ENCODE results near the gene ZNFX1.
A peak's percentile ranks its signal among the peaks of the same experiment; 100 is the strongest.
"Not testable (repeated sequence)": the region's sequence is repeated elsewhere in the genome, so short reads cannot be mapped to it uniquely, and the experiment has no call there.

ZNFX1 gene

DNA sequence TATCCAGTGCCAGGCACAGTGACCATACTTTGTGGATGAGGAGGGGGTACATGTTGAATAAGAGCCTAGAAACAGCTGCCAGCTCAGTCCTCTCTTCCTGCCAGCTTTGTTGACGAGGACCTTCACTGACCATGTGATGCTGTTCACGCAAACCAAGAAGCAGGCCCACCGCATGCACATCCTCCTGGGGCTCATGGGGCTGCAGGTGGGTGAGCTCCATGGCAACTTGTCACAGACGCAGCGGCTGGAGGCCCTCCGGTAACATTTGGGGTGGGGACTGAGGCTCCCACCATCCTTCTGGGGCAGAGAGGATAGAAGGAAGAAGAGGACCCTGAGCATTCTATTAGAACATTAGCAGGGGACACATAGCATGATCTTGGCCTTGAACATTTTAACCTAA, 43.0 kb downstream of the ZNFX1 start:
- Mint-ChIP-seq H3K27me3 (ENCODE audit: low read depth) (no peaks in the 10 kb centered on the region), H3K27ac (no peak overlapping the region), H3K4me1 (ENCODE audit: low read depth) (peaks cover 2% of the 10 kb centered on the region), H3K9me3 (no peaks in the 10 kb centered on the region), H3K36me3 (ENCODE audit: low read depth) (peaks cover 56% of the 10 kb centered on the region), H3K4me3 (no peak overlapping the region)
- DNase-seq (ENCODE audit: low spot score), result no peak

DNA sequence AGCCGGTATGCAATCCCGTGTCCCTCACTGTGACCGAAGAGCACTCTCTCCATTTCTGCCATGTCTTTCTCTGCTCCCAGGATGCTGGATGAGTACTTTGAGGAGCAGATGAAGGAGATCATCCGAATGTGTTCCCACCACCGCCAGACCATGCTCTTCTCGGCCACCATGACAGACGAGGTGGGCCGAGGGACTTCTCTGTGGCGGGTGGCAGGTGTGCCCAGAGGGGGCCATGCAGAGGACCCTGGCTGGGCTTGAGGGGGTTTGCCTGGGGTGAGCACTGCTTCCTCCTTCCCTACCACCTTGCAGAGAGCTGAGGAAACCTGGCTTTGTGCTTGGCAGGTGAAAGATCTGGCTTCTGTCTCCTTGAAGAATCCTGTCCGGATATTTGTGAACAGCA, 44.6 kb downstream of the ZNFX1 start:
- Mint-ChIP-seq H3K4me1 (ENCODE audit: low read depth) (peaks cover 2% of the 10 kb centered on the region), H3K4me3 (no peak overlapping the region), H3K9me3 (no peaks in the 10 kb centered on the region), H3K27ac (no peak overlapping the region), H3K27me3 (ENCODE audit: low read depth) (no peaks in the 10 kb centered on the region), H3K36me3 (ENCODE audit: low read depth) (peaks cover 56% of the 10 kb centered on the region)
- DNase-seq (ENCODE audit: low spot score), result no peak

DNA sequence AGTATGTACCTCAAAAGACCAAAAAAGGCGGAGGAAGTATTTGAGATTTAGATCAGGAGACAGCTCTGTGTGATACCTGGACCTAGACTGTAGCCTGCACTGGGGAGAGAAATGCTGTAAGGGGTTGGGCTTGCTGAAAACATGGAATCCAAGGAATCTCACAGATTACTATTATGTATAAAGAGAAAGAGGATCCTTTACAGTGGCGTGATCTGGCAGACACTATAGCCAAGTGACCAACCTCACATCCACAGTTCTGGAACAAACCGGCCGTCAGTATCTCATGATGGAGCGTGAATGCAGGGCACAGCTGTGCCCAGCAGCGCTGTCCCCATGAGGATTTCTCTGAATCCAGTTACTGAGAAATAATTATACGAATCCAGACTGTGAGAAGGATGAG, 46.4 kb downstream of the ZNFX1 start:
- Mint-ChIP-seq H3K9me3 (no peaks in the 10 kb centered on the region), H3K4me3 (no peak overlapping the region), H3K36me3 (ENCODE audit: low read depth) (peaks cover 53% of the 10 kb centered on the region), H3K27ac (no peak overlapping the region), H3K4me1 (ENCODE audit: low read depth) (peaks cover 2% of the 10 kb centered on the region), H3K27me3 (ENCODE audit: low read depth) (no peaks in the 10 kb centered on the region)
- no peak for DNase-seq (ENCODE audit: low spot score)

DNA sequence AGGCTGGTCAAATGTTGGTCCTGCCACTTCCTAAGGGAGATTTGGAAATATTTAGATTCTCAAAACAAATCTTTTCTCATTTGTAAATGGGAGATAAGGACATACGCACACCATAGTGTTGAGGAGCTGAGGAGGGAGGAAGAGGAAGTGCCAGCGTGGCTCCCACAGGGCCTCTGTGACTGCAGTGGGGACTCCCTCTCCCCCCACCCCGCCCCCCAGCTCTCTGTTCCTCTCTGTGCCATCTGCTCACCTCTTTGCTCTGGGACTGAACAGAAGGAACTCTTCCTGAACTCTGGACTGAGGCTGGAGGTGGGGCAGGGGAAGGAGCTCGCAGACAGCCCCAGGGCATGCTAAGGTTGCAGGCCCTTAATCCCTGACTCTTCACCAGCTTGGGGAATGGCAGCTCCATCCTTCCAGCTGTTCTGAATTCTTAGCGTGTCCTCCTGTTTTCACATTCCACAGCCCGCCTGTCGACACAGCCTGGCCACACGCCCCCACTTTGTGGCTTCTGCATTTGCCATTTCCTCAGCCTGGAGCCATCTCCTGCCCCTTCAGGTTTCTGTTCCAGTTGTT, 47.2 kb downstream of the ZNFX1 start:
- H3K4me3 Mint-ChIP-seq, result no peak overlapping the region
- no peak overlapping the region for H3K27ac Mint-ChIP-seq
- DNase-seq (ENCODE audit: low spot score), result no peak
- no peaks in the 10 kb centered on the region for H3K27me3 Mint-ChIP-seq (ENCODE audit: low read depth)
- peaks cover 2% of the 10 kb centered on the region for H3K4me1 Mint-ChIP-seq (ENCODE audit: low read depth)
- H3K36me3 Mint-ChIP-seq (ENCODE audit: low read depth), result peaks cover 56% of the 10 kb centered on the region
- no peaks in the 10 kb centered on the region for H3K9me3 Mint-ChIP-seq

DNA sequence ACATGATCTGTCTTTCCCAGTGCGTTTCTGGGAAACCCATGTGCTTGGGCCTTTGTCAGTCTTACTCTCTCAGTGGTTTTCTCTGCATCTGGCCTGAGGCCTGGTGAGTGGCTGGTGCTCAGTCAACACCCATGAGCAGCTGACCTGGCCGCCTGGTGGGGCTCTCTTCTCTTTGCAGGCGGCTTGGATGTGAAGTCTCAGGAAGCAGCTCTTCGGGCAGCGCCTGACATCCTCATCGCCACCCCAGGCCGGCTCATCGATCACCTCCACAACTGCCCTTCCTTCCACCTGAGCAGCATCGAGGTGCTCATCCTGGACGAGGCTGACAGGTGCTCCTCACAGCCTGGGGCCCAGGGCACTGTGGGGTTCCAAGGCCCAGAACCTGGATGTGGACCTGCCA, 47.8 kb downstream of the ZNFX1 start:
- H3K9me3 Mint-ChIP-seq, result no peaks in the 10 kb centered on the region
- H3K4me1 Mint-ChIP-seq (ENCODE audit: low read depth), result peaks cover 2% of the 10 kb centered on the region
- peaks cover 60% of the 10 kb centered on the region for H3K36me3 Mint-ChIP-seq (ENCODE audit: low read depth)
- no peak overlapping the region for H3K27ac Mint-ChIP-seq
- H3K27me3 Mint-ChIP-seq (ENCODE audit: low read depth), result no peaks in the 10 kb centered on the region
- no peak overlapping the region for H3K4me3 Mint-ChIP-seq
- no peak for DNase-seq (ENCODE audit: low spot score)

DNA sequence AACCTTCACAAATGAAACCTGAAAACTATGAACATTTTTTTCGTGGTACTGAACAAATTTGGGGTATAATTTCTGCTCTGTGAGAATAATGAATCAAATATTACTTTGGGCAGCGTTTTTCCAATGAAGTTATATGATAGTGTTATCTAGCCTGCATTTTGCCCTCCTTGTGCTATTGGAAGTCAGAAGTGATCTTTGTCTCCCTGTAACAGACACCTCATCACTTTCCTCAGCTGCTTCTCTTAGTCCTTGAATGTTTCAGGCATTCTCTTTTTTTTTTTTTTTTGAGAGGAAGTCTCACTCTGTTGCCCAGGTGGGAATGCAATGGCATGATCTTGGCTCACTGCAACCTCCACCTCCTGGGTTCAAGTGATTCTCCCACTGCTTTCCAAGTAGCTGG, 48.5 kb downstream of the ZNFX1 start:
- Mint-ChIP-seq H3K27me3 (ENCODE audit: low read depth) (no peaks in the 10 kb centered on the region), H3K9me3 (no peaks in the 10 kb centered on the region), H3K27ac (no peak overlapping the region), H3K4me3 (no peak overlapping the region), H3K36me3 (ENCODE audit: low read depth) (peaks cover 60% of the 10 kb centered on the region), H3K4me1 (ENCODE audit: low read depth) (peaks cover 2% of the 10 kb centered on the region)
- no peak for DNase-seq (ENCODE audit: low spot score)

DNA sequence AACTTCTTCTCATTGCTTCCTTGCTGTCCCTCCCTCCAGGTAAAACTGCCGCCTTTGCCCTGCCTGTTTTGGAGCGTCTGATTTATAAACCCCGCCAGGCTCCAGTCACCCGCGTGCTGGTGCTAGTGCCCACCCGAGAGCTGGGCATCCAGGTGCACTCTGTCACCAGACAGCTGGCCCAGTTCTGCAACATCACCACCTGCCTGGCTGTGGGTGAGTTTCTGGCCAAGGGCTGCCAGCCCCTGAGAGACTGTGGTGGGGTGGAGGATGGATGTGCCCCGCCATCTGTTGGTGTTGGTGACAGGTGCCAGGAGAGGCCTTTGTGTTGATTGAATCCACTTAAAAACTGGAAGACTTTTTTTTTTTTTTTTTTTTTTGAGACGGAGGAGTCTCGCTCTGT, 49.2 kb downstream of the ZNFX1 start:
- peaks cover 2% of the 10 kb centered on the region for H3K4me1 Mint-ChIP-seq (ENCODE audit: low read depth)
- no peak overlapping the region for H3K4me3 Mint-ChIP-seq
- peaks cover 57% of the 10 kb centered on the region for H3K36me3 Mint-ChIP-seq (ENCODE audit: low read depth)
- H3K9me3 Mint-ChIP-seq, result no peaks in the 10 kb centered on the region
- DNase-seq (ENCODE audit: low spot score), result no peak
- H3K27ac Mint-ChIP-seq, result no peak overlapping the region
- no peaks in the 10 kb centered on the region for H3K27me3 Mint-ChIP-seq (ENCODE audit: low read depth)

DNA sequence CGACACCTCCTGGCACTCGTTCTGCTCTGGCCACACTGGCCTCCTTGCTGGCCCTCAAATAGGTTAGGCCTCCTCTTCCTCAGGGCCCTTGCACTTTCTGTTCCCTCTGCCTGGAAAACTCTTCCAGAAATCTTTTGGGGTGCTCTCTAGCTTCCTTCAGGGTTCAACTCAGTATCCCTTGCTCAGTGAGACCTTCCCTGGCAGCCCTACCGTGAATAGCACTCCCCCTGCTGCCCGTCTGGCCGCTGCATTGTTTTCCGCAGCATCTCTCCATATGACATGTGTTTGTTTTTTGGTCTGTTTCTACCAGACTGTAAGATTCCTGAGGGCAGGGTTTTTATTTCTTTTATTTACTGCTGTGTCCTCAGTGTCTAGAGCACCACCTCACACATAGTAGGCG, 52.0 kb downstream of the ZNFX1 start:
- no peak overlapping the region for H3K4me3 Mint-ChIP-seq
- no peaks in the 10 kb centered on the region for H3K9me3 Mint-ChIP-seq
- H3K27ac Mint-ChIP-seq, result no peak overlapping the region
- peaks cover 3% of the 10 kb centered on the region for H3K4me1 Mint-ChIP-seq (ENCODE audit: low read depth)
- peaks cover 65% of the 10 kb centered on the region for H3K36me3 Mint-ChIP-seq (ENCODE audit: low read depth)
- H3K27me3 Mint-ChIP-seq (ENCODE audit: low read depth), result no peaks in the 10 kb centered on the region
- DNase-seq (ENCODE audit: low spot score), result no peak

DNA sequence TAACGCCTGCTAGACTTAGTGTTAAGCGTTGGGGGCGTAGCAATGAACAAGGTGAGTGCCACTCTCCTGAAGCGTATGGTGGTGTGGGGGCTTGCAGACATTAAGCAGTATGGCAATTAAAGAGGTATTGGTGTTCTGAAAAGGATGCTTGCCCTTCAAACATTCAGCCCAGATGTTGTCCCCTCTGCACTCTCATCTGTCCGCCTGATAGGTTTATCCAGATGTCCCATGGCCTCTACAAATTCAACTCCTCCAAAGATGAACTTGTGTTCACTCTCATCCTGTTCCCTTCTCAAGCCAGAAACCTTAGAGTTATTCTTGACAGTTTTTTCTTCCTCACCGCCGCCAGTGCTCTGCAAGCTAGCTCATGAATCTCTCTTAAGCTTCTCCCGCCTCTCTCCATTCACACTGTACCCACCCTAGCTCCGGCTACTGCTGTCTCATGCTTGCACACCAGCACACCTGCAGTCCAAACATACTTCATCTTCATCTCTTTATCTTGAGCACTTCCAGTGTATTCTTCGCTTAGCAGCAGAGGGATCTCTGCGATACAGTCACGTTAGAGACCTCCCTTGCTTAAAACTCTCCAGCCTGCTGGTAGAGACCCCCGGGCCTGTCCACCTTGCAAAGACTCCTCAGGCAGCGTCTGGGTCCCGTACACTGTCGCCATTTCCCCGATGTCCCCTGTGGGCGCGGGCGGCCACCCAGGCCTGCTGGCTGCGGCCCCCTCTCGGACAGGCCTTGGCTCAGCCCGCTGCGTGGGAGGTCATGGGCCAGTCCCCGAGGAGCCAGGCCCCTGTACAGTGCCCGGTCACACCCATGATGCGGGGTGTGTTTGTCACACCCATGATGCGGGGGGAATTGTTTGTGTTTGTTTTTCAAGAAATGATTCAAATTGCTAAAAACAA, 57.7 kb downstream of the ZNFX1 start:
- Mint-ChIP-seq H3K4me1 (ENCODE audit: low read depth) (peaks cover 15% of the 10 kb centered on the region), H3K9me3 (no peaks in the 10 kb centered on the region), H3K36me3 (ENCODE audit: low read depth) (peaks cover 33% of the 10 kb centered on the region), H3K27ac (peak overlapping the region; percentile 99), H3K4me3 (peak overlapping the region; percentile 93), H3K27me3 (ENCODE audit: low read depth) (peaks cover 2% of the 10 kb centered on the region)
- DNase-seq (ENCODE audit: low spot score), result no peak

DNA sequence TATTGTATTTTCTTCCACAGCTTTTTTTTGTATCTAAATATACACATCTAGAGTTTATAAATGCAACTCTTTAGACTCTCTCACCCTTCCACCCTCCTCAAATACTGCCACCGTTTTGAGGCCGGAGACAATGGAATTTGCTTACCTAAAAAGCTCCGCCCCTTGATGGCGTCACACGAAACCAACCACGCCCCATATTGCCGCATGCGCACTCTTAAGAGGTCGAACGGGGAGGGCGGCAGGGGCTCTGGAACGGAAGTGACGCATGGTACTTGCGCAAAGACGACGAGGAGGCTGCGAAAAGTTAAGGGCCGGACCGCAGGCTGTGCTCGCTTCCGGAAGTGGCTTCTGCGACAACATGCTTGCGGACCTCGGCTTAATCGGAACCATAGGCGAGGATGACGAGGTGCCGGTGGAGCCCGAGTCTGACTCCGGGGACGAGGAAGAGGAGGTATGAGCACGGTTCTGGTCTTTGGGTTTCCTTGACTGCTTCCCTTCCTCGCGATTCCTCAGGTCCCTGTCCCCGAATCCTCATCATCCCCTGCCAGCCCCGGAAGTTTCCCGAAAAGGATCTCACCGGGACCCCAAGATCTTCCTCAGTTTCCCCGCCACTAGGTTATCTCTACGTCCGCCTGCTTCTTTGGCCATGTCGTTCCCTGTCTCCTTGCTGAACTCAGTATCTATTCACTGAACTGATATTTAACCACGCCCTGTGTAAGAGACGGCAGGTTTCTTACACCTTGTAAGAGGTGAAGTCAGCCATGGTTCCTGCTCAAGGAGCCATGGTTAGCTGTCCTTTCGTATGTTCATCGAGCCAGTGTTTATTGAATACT, 58.5 kb downstream of the ZNFX1 start, which contains the start of gene DDX27:
TSS of gene DDX27 (plus strand) at position 326 of the 833 bp plus-strand sequence. CDS start at position 359, 33 bp downstream.
- H3K9me3 Mint-ChIP-seq, result no peaks in the 10 kb centered on the region
- peak within 1 kb of the TSS; percentile 93 for H3K4me3 Mint-ChIP-seq
- H3K27me3 Mint-ChIP-seq (ENCODE audit: low read depth), result peaks cover 2% of the 10 kb centered on the region
- H3K27ac Mint-ChIP-seq, result peak within 1 kb of the TSS; percentile 99
- H3K36me3 Mint-ChIP-seq (ENCODE audit: low read depth), result peaks cover 25% of the 10 kb centered on the region
- peak; percentile 96 for DNase-seq (ENCODE audit: low spot score)
- H3K4me1 Mint-ChIP-seq (ENCODE audit: low read depth), result peaks cover 15% of the 10 kb centered on the region

DNA sequence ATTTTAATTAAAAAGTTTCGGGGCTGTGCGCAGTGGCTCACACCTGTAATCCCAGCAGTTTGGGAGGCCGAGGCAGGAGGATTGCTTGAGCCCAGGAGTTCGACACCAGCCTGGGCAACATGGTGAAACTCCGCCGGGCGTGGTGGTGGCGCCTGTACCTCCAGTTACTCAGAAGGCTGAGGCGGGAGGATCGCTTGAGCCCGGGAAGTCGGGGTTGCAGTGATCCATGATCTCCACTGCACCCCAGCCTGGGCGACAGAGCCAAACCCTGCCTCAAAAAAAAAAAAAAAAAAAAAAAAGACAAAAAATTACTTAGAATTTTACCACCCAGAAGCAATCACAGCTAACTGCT, 59.1 kb downstream of the ZNFX1 start:
- peak; percentile 10 for DNase-seq (ENCODE audit: low spot score)
- not testable (repeated sequence) for H3K27me3 Mint-ChIP-seq (ENCODE audit: low read depth); H3K9me3 Mint-ChIP-seq
- Mint-ChIP-seq H3K36me3 (ENCODE audit: low read depth) (peaks cover 22% of the 10 kb centered on the region), H3K27ac (peak overlapping the region; percentile 99), H3K4me1 (ENCODE audit: low read depth) (peaks cover 15% of the 10 kb centered on the region), H3K4me3 (peak overlapping the region; percentile 93)

DNA sequence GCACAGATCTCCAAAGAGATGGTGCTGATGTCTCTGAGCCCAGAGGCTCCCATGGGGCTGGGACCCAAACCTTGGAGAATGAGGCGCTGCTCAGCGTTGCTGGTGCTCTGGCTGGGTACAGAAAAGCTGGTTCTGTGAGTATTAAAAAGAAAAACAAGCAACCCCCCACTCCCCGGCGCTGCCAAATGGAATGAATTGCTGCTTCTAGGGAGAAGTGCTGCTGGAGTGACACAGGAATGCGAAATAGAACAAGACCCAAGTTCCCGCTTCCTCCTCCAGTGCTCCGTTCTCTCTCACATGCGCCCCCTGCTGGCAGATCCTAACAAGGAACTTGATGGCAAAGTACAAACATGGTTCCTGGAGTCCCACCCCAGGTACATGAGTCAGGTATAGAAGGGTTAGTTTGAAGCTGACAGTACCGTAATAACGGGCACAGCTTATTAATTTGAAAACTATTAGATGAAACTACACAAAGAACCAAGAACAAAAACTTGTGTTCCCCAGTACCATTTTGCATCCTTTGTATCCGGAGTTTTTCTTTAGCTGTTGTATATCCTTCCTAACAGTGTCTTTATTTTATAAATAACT, 60.8 kb downstream of the ZNFX1 start:
- H3K9me3 Mint-ChIP-seq, result no peaks in the 10 kb centered on the region
- H3K27me3 Mint-ChIP-seq (ENCODE audit: low read depth), result peaks cover 2% of the 10 kb centered on the region
- H3K27ac Mint-ChIP-seq, result peak overlapping the region; percentile 58
- peaks cover 15% of the 10 kb centered on the region for H3K4me1 Mint-ChIP-seq (ENCODE audit: low read depth)
- peaks cover 13% of the 10 kb centered on the region for H3K36me3 Mint-ChIP-seq (ENCODE audit: low read depth)
- H3K4me3 Mint-ChIP-seq, result peak overlapping the region; percentile 67
- peak; percentile 84 for DNase-seq (ENCODE audit: low spot score)

DNA sequence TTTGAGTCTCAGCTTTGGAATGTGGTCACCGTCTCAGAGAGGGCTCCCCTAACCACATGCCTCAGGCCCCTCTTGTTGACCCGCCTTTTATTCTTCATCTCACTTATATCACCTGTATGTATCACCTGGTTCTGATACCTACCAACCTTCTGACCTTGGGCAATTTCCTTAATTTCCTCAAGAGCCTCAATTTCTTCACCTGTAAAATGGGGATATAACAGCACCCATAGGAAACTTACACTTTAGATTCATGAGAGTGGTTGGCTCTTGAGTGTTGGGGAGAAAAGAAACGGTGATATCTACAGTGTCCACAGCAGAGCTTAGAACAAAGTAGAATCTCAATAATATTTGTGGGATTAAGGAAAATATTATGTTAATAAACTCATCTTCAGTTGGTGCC, 62.6 kb downstream of the ZNFX1 start:
- H3K27ac Mint-ChIP-seq, result no peak overlapping the region
- peaks cover 9% of the 10 kb centered on the region for H3K4me1 Mint-ChIP-seq (ENCODE audit: low read depth)
- no peak overlapping the region for H3K4me3 Mint-ChIP-seq
- H3K36me3 Mint-ChIP-seq (ENCODE audit: low read depth), result no peaks in the 10 kb centered on the region
- H3K27me3 Mint-ChIP-seq (ENCODE audit: low read depth), result peaks cover 2% of the 10 kb centered on the region
- DNase-seq (ENCODE audit: low spot score), result no peak
- peaks cover 7% of the 10 kb centered on the region for H3K9me3 Mint-ChIP-seq

DNA sequence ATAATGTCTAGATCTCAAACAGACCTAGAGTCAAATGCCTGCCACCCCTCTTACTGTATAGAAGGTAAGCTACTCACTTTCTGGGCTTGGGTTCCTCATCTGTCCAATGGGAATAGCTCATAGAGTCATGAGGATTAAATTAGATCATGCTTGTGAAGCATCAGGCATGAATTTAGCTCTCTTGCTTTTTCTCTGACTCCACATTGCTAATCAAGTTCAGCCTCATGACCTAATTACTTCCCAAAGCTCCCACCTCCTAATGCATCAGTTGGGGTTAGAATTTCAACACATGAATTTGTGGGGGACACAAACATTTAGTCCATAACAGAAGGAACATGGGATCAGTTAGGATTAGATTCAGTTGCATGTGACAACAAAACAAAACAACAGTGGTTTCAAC, 63.3 kb downstream of the ZNFX1 start:
- Mint-ChIP-seq H3K9me3 (peaks cover 11% of the 10 kb centered on the region), H3K4me3 (no peak overlapping the region), H3K27ac (no peak overlapping the region), H3K27me3 (ENCODE audit: low read depth) (peaks cover 2% of the 10 kb centered on the region), H3K4me1 (ENCODE audit: low read depth) (peaks cover 5% of the 10 kb centered on the region), H3K36me3 (ENCODE audit: low read depth) (no peaks in the 10 kb centered on the region)
- DNase-seq (ENCODE audit: low spot score), result no peak

All from T-helper 2 cell treated with Interferon-gamma antibody and Interleukin-4, amounts not matched to agents 5 μg/mL and 100 μg/mL, for 36 hours (primary cell).